ENCODE results near the gene LCT.
"Not testable (repeated sequence)": the region's sequence is repeated elsewhere in the genome, so short reads cannot be mapped to it uniquely, and the experiment has no call there.

Gene LCT

GRCh38 chr2:135836596-135837270, at the start of gene LCT:
TSS of gene LCT (minus strand) at chr2:135837184. CDS start at chr2:135837169, 15 bp downstream.
- DNase-seq (ENCODE audit: low spot score), result no peak

- no peak for DNase-seq (ENCODE audit: low spot score)
Measured at GRCh38 chr2:135885709-135886108, 48.7 kb upstream of the LCT start.

- DNase-seq (ENCODE audit: low spot score), result no peak
Measured at GRCh38 chr2:135882415-135882814, 45.4 kb upstream of the LCT start.

- not testable (repeated sequence) for DNase-seq (ENCODE audit: low spot score)
Measured at GRCh38 chr2:135876770-135877169, 39.8 kb upstream of the LCT start.

DNA sequence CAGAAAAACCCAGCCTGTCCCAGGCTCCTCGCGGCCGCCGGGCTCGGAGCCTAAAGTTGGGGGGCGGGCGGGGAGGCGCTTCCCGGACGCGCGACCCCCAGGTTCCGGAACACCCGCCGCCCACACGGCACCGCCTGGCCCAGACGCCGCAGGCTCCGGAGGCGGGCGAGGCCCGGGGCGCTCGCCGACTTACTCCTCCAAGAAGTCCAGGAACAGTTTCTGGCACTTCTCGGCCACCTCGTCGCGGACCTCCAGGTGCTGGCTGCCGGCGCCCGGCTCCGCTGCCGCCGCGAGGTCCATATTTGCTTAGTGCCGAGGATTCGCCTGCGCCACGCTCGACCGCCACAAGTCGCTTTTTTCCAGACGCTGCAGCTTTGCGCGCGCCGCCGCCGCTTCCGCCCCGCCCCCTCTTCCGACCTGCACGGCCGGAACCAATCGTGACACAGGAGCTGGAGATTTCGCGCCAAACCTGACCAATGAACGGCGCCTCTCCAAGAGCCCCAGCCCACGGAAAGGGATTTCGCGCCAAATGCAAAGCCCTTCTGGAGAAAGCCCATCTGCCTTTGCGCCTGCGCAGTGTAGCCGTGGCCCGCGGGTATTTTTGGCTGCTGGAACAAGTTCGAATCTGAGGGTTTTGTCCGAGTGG, 39.2 kb upstream of the LCT start, which contains the start of gene MCM6:
MCM6 (minus strand) TSS at position 378 of the 646 bp plus-strand sequence; CDS start at position 300, 78 bp downstream.
- peak; percentile 96 for DNase-seq (ENCODE audit: low spot score)

GRCh38 chr2:135875491-135876065, 38.6 kb upstream of the LCT start:
- peak; percentile 13 for DNase-seq (ENCODE audit: low spot score)

GRCh38 chr2:135874777-135875365, 37.9 kb upstream of the LCT start:
- DNase-seq (ENCODE audit: low spot score), result no peak

DNA sequence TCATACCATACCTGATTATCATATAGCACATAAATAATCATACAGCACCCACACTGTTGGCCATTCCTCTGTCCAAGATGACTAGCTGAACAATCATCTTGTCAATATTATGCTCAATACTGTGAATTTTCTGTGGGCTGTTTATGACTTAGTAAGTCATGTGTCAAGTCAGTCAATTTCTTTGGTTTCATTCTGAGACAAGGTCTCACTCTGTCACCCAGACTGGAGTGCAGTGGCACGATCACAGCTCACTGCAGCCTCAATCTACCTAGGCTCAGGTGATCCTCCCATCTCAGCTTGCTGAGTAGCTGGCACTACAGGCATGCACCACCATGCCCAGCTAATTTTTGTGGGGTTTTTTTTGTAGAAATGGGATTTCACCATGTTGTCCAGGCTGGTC, 33.6 kb upstream of the LCT start:
- no peak for DNase-seq (ENCODE audit: low spot score)

DNA sequence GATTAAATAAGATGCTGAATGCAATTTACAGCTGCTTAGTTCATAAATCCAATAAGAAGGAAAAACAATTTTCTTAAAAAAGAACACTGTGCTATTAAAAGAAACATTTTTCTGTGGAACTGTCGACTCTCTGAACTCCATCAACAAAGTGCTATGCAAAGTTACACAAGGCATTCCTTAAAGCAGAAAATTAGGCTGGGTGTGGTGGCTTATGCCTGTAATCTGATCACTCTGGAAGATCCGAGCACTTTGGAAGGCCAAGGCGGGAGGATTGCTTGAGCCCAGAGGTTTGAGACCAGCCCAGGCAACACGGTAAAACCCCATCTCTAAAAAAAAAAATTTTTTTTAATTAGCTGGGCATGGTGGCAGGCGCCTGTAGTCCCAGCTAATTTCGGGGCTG, 26.2 kb upstream of the LCT start:
- no peak for DNase-seq (ENCODE audit: low spot score)

DNA sequence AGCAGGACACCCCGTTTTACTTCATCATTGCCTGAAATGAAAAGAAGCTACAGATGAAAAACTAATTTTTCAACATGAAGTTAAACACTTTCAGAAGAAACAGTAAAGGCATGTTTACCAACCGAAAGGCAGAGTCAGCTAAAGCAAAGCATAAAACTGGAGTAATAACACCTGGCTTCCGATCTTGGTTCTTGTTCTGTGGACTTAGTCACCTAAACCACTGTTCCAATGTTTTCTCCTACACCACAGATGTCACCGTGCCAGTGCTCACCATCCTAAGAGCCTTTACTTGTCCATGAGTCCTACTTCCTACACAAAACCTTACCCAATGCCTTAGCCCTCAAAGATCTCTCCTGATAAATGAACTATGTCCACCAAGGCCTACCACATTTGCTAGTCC, 25.7 kb upstream of the LCT start:
- no peak for DNase-seq (ENCODE audit: low spot score)

GRCh38 chr2:135853401-135853800, 16.4 kb upstream of the LCT start:
- DNase-seq (ENCODE audit: low spot score), result no peak

GRCh38 chr2:135851858-135852257, 14.9 kb upstream of the LCT start:
- DNase-seq (ENCODE audit: low spot score), result no peak

GRCh38 chr2:135850892-135851668, 14.1 kb upstream of the LCT start:
- DNase-seq (ENCODE audit: low spot score), result no peak

DNA sequence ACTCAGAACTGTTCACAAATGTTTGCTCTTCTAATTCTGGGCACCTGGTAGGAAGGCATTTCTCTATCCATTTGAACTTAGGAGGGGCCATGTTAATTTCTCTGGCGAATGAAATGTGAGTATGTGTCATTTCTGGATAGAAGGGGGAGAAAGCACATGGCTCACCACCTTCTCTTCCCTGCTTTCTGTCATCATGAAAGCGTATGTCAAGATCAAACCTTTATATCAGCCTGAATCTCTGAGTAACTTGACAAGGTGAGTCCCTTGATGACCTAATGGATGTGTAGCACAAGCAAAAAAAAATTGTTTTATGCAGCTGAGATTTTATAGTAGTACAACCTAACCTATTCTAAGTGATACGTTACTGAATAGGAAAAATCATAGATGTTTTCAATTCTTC, 12.1 kb upstream of the LCT start:
- no peak for DNase-seq (ENCODE audit: low spot score)

DNA sequence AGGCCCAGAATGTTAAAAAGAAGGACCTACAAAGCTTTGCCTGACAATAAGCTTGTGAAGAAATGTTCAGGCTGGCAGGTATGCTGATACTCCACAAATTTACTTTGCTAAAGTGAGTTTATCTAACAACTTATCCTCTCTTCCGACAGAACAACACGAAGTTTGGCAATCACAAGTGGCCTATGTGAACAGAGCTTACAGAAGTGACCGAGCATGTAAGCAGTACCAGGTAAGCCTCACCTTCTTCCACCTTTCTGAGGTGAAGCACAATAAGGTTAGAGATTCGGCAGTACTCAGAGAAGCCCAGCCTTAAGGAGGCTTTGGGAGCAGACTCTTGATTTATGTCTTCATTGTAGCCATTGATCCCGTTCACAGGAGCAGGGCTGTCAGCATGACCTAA, 9.0 kb upstream of the LCT start:
- DNase-seq (ENCODE audit: low spot score), result no peak

GRCh38 chr2:135845257-135845656, 8.3 kb upstream of the LCT start:
- DNase-seq (ENCODE audit: low spot score), result no peak

DNA sequence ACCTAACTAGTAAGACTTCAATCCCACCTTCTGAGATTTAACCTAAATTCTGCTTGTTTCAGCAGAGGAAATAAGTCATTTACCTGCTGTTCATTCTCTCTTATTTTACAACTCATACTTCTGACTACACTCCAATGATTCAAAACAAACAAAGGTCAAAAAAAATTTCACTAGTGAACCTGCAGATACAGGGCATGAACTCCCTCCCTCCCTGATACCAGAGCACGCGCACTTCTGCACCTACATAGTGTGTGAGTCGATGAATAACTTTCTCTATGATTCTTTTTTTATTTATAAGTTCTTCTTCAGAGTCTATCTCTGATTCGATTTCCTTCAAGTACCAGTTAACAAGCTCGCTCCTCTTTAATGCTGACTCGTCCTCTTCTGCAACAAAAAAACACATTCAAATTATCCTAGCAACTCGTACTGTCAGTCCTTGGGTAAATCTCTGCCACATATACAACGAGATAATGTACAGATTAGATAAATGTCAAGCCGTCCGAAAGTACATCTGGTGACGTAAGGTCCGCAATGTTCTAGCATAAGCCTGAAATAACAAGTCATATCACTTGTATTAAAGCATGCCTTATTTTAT, 7.4 kb upstream of the LCT start:
- no peak for DNase-seq (ENCODE audit: low spot score)

DNA sequence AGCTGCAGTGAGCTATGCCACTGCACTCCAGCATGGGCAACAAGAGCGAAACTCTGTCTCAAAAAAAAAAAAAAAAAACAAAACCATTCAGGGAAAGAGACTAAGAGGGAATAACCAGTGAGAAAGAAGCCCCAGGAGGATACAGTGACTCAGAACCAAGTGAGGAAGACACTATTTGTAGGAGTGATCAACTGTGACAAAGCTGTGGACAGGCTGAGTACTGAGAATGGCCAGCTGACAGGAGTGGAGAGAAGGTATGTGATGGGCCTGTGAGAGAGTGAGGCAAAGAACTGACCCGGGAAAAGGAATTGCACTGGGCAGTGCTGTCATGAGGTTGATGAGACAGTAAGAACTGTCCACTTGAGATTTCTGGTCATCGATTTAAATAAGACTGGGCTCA, 6.7 kb upstream of the LCT start:
- no peak for DNase-seq (ENCODE audit: low spot score)

DNA sequence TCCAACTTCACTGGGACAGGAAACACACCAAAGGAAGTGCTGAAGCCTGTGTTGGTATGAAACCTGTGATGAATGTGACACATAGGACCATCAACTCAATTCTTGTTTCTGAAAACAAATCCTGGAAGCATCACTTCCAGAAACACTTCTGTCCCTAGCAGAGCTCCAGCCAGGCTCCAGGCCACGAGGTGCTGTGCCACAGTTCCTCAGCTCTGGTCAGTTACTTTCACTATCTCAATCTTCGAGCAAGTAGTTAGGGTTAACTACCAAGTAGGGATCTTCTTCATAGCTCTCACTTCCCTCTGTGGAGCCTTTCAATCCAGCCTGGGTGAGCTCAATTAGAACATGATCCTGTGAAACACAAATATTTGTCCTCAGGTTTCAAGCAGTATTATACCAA, 3.6 kb upstream of the LCT start:
- DNase-seq (ENCODE audit: low spot score), result no peak

DNA sequence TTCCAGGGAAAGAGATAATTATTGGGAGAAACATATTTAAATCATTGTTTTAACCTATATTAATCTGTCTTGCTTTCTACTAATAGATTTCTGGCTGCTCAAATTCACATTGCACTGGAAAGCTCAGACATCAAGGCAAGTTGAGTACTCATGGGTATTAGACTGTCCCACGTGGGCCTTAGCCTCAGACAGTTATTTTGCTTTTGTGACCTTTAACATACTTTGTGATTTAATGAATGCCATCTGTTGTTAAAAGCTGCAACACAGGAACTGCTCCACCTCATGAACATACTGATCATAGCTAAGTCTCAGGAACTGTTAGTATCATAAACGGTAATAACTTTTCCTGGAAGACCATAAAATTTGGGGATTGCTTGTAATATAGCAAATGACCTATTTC, 2.7 kb upstream of the LCT start:
- peak; percentile 68 for DNase-seq (ENCODE audit: low spot score)

DNA sequence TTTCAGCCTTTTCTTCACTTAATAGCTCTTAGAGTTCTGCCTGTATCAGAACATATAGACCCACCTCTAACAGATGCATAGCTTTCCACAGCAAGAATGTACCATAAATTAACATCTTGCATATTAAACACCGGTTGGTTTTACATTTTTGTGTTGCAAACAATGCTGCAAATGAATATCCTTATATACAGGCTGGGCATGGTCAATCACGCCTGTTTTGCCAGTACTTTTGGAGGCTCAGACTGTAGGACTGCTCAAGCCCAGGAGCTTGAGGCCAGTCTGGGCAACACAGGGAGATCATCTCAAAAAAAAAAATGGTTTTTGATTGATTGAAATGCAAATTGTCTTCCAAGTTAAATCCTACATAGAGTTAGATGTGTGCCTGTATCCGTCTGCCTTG, 1.5 kb upstream of the LCT start:
- DNase-seq (ENCODE audit: low spot score), result no peak

DNA sequence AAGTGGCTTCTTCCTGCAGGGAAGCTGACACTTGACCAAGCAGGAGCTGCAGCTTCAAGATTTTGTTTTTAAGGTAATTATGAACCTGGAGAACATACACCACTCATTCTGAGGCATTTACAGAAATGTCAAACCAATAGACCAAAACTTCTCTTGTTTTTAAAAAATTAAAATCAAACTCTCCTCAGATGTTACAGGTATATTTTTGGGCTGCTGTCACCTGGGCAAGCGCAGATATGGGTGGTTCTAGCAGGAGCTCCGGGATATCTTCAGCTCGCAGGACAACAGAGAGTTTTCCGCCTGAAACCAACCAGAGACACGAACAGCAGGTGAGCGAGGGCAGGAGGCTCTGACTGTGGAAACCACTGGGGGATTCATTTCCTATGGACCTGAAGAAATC, 4.1 kb downstream of the LCT start:
- no peak for DNase-seq (ENCODE audit: low spot score)
